Left lobe of liver (tissue), 2 donors: ENCODE results near the gene DNM2. TPM values are rescaled to one million over a fixed set of nuclear protein-coding genes. Genes with fewer than 3 reads are reported as not detected.

ENCODE experiments used
- ATAC-seq: fragments of 200-7000 bp; cut with Tn5 transposase; one replicate; pipeline ENCODE4 v1.9.1; 2020; ENCODE audit warnings: mild to moderate bottlenecking, moderate library complexity
- DNase-seq: peaks from one replicate; pipeline ENCODE4 v3.0.0-alpha.2; 2020; ENCODE audit warnings: low spot score
- total RNA-seq: library from RNA; stranded (reverse); gene quantifications from one replicate; pipeline ENCODE4 v1.2.1, GENCODE V29; 2021
- donor health status: DM: no; HTN: no; CAD: no; lungs with moderate emphysema.
- donor health status: DM: no; HTN: yes; CAD: no.

The DNM2 gene
- total RNA-seq, 1 donor from 2014 or later = 64.8 TPM

DNA sequence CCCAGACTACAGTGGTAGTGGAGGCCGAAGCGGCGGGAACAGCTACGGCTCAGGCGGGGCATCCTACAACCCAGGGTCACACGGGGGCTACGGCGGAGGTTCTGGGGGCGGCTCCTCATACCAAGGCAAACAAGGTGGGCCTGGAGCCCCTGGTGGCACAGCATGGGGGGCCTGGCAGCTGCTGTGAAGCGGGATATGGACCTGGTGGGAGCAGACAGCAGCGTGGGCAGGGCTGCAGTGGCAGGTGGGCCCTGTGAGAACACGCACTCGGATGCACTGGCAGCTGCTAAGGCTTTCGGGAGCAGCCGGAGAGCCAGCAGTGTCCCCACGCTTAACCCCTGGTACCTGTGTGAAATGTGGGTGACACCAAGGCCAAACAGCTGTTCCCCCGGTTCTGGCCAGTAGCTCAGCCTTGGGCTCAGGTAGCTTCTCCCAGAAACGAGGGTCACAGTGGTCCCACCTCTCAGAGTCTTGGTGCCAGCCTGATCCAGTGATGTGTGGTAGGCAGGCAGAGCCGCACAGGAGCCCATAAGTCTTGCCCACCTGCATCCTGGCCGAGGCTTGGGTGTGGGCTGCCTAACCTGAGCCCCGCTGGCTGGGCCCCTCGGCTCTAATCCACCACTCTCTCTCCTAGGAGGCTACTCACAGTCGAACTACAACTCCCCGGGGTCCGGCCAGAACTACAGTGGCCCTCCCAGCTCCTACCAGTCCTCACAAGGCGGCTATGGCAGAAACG, 29.2 kb upstream of the DNM2 start:
- ATAC-seq (no peak), DNase-seq (no peak)

DNA sequence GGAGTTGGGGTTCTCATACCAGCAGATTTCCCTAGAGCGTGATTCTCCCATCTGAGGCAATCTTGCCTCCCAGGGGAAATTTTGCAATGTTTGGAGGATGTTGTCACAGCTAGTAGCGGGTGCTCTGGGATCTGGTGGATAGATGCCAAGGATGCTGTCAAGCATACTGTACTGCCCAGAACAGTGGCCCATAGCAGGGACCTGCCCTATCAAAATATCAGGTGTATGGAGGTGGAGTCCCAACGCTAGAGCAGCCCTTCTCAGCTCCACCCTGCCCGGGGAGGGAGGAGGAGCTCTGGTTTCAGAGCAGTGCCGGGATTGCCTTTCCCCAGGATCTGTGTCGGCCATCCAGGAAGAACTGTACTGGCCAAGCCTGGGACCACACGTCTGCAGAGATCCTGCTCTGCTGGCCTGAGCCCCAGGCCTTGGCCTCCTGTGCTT, 27.5 kb upstream of the DNM2 start:
- ATAC-seq = peak; percentile 8

GRCh38 chr19:10691178-10691881, 26.5 kb upstream of the DNM2 start:
- ATAC-seq (no peak), DNase-seq (no peak)

More for the DNA sequence above, 27.5 kb upstream of the DNM2 start:
- no peak for DNase-seq

- ATAC-seq = no peak
These were observed 26.0 kb upstream of the DNM2 start for GRCh38 chr19:10691883-10692282.

GRCh38 chr19:10692673-10693264, 25.1 kb upstream of the DNM2 start:
- DNase-seq (no peak), ATAC-seq (no peak)

More at GRCh38 chr19:10691883-10692282, 26.0 kb upstream of the DNM2 start:
- no peak for DNase-seq

DNA sequence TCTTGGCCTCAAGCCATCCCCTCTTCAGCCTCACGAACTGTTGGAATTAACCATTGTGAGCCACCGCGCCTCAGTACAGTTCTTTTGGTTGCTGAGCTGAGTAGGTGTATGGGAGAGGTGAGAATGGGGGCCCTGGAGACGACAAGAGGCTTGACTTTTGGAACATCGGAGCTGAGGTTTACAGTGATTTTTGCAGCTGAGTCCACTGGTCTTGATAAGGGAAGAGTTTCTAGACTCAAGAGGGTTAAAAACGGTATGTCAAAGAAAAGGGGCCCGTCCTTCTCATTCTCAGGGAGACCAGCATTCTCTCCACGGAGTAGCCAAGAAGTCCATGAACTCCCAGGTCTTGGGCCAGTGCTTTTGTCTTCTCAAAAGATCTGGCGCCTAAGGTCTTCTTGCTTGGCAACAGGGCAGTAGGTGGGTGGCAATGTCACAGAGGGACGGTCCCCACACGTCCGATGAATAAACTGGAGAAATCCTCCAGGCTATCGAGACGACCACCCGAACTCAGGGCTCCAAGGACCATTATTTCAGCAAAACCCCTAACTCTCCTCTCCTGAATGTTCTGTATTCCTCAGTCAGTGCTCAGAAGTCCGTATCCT, 23.1 kb upstream of the DNM2 start:
- DNase-seq = no peak
- ATAC-seq = no peak

DNA sequence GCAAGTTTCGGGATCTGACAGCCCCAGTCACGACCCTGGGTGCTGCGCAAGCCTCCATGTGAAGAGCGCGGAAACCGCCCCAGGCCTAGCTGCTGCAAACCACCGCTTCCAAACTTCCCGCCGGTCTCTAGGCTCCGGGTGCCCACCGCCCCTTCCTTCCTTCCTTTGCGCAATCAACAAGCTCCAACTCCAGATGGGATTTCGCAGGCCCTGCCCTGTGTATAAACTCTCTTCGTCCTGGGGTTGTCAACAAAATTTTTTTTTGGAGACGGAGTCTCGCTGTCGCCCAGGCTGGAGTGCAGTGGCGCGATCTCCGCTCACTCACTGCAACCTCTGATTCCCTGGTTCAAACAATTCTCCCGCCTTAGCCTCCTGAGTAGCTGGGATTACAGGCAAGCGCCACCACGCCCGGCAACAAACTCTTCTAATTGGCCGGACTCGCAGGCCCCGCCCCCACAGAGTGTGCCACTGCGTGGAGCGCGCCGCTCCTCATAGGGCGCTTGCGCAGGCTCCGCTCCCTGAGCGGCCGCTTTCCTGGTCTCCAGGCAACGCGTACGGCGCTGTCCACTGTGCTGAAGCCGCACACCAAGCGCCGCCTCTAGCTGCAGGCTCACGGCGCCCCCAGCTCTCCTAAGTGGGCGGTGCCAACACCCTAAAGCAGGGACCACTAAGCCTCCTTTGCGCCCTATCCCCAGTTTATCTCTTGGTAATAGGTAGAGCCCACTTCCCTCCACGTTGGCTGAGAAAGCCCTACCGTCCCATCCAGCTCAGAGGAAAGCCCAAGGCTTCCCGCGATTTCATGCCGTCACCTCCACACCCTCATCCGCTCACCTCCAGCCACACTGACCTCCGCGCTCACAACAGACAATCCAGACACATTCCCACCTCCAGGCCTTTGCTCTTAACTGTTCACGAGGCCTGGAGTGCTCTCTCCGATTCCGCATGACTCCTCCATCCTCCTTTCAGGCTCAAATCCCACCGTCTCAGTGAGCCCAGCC, 22.2 kb upstream of the DNM2 start:
- peak; percentile 95 for DNase-seq
- peak; percentile 98 for ATAC-seq

DNA sequence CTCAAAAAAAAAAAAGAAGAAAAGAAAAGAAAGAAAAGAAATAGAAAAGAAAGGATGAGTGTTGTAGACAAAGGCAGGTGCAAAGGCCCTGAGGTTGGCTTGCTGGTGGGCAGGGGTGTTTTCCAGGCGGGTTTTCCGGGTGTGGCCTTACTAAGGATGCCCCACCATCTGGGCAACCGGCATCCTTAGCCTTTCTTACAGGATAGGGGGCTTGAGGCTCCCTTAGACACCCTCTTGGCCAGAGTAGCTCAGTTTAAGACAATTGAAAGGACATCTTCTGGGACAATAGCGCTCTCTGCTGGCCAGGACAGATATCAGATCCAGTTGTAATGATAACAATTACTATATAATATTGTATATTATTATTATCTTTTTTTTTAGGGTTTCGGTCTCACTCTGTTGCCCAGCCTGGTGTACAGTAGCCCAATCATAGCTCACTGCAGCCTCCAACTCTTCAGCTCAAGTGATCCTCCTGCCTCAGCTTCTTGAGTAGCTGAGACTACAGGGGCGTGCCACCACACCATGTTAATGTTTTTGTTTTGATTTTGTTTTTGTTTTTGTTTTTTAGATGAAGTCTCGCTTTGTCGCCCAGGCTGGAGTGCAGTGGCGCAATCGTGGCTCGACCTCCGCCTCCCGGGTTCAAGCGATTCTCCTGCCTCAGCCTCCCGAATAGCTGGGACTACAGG, 18.1 kb upstream of the DNM2 start:
- ATAC-seq (peak; percentile 15), DNase-seq (no peak)

DNA sequence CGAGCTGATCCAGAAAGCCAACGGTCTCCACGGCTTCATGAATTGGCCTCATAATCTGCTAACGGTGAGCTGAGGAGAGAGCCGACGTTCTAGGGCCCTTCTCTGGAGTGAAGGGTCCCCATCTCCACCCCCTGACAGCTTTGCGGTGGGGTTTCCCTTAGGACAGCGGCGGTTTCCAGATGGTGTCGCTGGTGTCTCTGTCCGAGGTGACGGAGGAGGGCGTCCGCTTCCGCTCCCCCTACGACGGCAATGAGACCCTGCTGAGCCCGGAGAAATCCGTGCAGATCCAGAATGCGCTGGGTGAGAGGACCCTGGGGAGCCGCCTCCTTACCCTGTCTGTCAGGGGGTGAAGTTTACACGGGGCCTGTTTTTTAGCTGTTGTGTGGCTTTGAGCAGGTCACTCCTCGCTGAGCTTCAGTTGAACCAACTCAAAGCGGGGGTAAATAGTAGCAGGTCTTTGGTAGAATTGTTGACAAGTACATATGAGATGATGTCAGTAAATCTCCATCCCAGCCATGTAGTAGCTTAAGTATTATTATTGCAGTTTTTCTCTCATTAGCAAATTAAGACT, 15.8 kb upstream of the DNM2 start:
- DNase-seq (no peak), ATAC-seq (peak; percentile 37)

DNA sequence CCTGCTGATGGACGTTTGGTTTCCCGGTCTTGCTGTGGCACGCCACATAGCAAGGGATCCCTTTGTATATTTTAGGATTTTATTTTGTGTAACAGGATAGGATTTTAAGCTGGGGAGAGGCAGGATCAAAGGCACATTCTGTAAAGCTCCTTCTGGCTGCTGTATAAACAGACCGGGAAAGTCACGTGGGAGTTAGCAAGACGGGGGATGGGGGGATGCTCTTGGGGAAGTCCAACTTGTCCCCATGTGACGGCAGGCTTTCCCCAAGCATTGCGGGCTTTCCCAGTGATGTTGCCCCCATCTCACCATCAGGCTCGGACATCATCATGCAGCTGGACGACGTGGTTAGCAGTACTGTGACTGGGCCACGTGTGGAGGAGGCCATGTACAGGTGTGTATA, 10.9 kb upstream of the DNM2 start:
- ATAC-seq = no peak
- no peak for DNase-seq

GRCh38 chr19:10707440-10707839, 10.4 kb upstream of the DNM2 start:
- ATAC-seq = no peak
- DNase-seq = no peak

DNA sequence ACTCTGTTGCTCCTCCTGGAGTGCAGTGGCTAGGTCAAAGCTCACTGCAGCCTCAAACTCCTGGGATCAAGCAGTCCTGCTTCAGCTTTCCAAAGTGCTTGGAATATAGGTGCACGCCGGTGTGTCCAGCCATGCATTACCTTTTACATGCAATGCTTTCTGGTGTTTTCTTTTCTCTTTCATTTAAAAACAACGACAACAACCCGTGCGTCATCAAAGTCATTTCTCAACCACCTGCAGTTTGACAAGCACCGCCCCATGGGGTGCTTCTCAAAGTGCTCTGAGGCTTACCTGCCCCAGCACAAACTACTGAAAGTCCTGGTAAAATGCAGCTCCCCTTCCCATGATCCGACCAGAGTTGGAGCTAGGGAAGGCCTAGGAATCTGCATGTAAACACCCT, 9.6 kb upstream of the DNM2 start:
- DNase-seq = no peak
- no peak for ATAC-seq

DNA sequence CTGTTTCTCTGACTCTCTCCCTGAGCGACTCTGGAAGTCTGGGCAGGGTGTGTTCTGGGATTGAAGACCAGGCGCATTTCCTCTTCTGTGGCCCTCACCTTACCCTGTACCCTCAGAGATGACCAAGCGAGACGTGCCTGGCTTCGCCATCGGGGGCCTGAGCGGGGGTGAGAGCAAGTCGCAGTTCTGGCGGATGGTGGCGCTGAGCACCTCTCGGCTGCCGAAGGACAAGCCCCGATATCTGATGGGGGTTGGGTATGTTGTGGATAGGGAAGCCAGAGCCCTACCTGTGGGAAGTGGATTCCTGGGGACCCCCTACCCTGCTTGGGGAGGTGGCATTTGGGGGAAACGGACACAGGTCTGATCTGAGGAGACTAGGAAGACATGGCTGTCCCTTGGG, 5.8 kb upstream of the DNM2 start:
- DNase-seq (no peak), ATAC-seq (peak; percentile 13)

DNA sequence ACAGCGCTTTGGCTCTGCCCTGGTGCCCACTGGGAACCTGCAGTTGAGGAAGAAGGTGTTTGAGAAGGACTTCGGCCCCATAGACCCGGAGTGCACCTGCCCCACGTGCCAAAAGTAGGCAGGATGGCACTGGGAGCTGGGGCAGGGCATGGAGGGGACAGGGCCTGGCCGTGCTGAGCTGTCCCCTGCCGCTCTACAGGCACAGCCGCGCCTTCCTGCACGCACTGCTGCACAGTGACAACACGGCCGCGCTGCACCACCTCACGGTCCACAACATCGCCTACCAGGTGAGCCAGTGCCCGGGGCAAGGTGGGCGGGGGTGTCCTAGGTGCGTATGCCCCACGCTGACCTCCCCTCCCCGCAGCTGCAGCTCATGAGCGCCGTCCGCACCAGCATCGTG, 5.1 kb upstream of the DNM2 start:
- DNase-seq (no peak), ATAC-seq (no peak)

- no peak for DNase-seq
- no peak for ATAC-seq
These were observed 4.6 kb upstream of the DNM2 start for GRCh38 chr19:10713317-10713716.

DNA sequence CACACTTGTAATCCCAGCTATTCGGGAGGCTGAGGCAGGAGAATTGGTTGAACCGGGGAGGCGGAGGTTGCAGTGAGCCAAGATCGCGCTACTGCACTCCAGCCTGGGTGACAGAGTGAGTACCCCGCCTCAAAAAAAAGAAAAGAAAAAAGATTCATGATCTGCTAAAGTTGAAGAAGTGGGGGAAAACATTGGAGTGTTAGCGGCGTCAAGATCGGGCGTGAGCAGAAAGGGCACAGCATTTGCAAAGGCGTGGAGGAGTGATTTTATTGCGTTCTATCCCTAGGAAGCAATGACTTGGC, 874 bp upstream of the DNM2 start:
- no peak for ATAC-seq
- DNase-seq = no peak

DNA sequence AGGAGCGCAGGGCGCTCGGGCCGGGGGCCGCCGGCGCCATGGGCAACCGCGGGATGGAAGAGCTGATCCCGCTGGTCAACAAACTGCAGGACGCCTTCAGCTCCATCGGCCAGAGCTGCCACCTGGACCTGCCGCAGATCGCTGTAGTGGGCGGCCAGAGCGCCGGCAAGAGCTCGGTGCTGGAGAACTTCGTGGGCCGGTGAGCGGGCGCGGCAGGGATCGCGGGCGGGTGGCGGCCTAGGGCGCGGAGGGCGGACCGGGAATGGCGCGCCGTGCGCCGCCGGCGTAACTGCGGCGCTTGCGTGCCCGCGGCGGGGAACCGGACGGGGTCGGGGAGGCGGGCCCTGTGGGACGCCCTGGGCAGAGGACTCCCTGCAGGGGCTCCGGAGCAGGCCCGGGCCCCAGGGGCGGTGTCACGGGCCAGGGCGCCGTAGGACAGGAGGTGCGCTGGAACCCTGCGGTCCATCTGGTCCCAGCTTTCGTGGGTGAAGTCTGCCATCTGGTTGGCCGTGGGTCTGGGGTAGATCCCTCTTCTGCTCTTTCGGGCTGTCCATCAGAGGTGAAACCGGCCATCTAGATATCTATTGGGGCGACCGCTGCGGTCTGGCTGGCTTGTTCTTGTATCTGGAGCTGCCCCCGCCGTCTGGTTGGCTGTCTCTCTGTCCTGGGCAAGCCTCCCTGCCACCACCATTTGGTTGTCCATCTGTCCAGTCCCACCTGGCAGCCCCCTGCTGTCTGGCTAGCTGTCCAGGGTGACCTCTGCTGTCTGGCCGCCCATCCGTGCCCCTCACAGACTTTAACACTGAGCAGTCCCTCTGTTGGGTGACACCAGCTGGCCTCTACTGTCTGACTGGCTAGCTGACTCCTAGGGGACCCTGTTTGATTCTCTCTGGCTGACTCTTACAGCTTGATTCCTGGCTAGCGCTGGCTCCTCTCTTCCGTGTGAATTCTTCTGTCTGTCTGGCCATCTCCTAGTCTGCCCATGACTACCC, 622 bp downstream of the DNM2 start:
- ATAC-seq (peak; percentile 46), DNase-seq (no peak)

- no peak for ATAC-seq
These were observed 1.6 kb downstream of the DNM2 start for GRCh38 chr19:10719466-10719961.

More at GRCh38 chr19:10719466-10719961, 1.6 kb downstream of the DNM2 start:
- no peak for DNase-seq
